HL-60 (cell line): ENCODE data around the gene MYBPHL.

Experiments
- DNase-seq, 2 experiments: peaks; one replicate each; pipeline ENCODE4 v3.0.0-alpha.2; 2010 to 2020; ENCODE audit warnings: low read depth in 1 of 2, low spot score in 1 of 2
- H3K27ac ChIP-seq: fragments of 250-450 bp; sonication (Bioruptor Pico); replicated peaks from 2 replicates; pipeline ENCODE4 v1.5.1; 2020; ENCODE audit warnings: mild to moderate bottlenecking, moderate library complexity
- H3K27me3 ChIP-seq: fragments of 250-450 bp; sonication (Bioruptor Pico); 2 replicates; pipeline ENCODE4 v1.5.1; 2021; ENCODE audit warnings: mild to moderate bottlenecking, moderate library complexity; ENCODE audit not compliant: insufficient read depth, poor library complexity, severe bottlenecking
- H3K4me3 ChIP-seq: replicated peaks from 2 replicates; pipeline ENCODE4 v1.5.1; 2011; ENCODE audit warnings: mild to moderate bottlenecking, control low read depth, low read length; ENCODE audit not compliant: insufficient read depth
- GABPA ChIP-seq: IDR thresholded peaks from 2 replicates; pipeline ENCODE4 v1.6.1; 2012; ENCODE audit warnings: low read depth
- POLR2AphosphoS5 ChIP-seq: IDR thresholded peaks from 2 replicates; pipeline ENCODE4 v1.6.1; 2012; ENCODE audit warnings: low read depth
- SPI1 ChIP-seq: IDR thresholded peaks from 2 replicates; pipeline ENCODE4 v1.6.1; 2012; ENCODE audit warnings: low read depth, mild to moderate bottlenecking, borderline replicate concordance
- TF ChIP-seq, protein P1 (sequence below): IDR thresholded peaks from 2 replicates; pipeline ENCODE4 v1.6.1; 2012; ENCODE audit warnings: low read depth; ENCODE audit not compliant: insufficient replicate concordance
- TF ChIP-seq, protein P2 (sequence below): IDR thresholded peaks from one replicate; pipeline ENCODE4 v1.5.1; 2011; ENCODE audit warnings: low read length, control low read depth, inconsistent platforms; ENCODE audit not compliant: insufficient read depth

Gene MYBPHL

DNA sequence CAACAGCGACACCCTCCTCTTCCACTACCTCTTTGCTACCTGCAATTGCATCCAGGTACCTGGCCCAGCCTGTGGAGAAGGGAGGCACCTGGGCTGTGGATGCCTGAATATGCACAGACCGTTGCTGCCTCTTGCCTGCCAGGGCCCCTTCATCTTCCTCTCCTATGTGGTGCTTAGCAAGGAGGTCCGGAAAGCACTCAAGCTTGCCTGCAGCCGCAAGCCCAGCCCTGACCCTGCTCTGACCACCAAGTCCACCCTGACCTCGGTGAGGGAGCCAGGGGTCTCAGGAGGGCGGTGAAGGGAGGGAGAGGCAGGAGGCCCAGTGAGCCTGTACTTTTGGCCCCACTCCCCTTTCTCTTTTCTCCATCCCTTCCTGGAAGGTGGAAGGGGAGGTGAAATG, 35.4 kb downstream of the MYBPHL start:
- TF ChIP-seq, protein P1, sequence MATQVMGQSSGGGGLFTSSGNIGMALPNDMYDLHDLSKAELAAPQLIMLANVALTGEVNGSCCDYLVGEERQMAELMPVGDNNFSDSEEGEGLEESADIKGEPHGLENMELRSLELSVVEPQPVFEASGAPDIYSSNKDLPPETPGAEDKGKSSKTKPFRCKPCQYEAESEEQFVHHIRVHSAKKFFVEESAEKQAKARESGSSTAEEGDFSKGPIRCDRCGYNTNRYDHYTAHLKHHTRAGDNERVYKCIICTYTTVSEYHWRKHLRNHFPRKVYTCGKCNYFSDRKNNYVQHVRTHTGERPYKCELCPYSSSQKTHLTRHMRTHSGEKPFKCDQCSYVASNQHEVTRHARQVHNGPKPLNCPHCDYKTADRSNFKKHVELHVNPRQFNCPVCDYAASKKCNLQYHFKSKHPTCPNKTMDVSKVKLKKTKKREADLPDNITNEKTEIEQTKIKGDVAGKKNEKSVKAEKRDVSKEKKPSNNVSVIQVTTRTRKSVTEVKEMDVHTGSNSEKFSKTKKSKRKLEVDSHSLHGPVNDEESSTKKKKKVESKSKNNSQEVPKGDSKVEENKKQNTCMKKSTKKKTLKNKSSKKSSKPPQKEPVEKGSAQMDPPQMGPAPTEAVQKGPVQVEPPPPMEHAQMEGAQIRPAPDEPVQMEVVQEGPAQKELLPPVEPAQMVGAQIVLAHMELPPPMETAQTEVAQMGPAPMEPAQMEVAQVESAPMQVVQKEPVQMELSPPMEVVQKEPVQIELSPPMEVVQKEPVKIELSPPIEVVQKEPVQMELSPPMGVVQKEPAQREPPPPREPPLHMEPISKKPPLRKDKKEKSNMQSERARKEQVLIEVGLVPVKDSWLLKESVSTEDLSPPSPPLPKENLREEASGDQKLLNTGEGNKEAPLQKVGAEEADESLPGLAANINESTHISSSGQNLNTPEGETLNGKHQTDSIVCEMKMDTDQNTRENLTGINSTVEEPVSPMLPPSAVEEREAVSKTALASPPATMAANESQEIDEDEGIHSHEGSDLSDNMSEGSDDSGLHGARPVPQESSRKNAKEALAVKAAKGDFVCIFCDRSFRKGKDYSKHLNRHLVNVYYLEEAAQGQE, result no peak
- no peak for DNase-seq
- Histone ChIP-seq H3K27me3 (no peaks in the 10 kb centered on the region), H3K4me3 (no peak overlapping the region), H3K27ac (no peak overlapping the region)

DNA sequence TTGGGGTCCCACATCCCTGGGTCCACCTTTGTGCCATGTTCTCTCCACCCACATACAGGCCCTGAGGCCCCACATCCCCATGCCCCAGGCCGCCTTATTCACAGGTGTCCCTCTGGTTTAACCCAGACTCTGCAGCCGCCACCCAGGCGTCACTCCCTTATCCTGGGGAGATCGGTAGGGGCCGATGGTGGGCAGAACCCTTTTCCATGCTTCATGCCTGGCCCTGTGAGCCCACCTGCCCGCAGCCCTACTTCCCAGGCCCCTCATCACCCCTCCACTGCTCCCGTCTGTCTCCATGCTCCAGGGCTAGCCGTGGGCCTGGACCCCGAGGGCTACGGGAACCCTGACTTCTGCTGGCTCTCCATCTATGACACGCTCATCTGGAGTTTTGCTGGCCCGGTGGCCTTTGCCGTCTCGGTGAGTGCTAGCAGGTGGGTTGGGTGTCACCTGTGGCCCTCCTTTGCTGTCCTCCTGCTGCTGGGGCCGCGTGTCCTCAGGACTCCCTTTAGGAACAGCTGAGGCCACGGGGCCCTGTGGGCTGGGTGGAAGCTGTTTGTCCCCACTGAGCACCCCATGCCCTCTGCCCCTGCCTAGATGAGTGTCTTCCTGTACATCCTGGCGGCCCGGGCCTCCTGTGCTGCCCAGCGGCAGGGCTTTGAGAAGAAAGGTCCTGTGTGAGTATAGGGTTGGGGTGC, 36.0 kb downstream of the MYBPHL start:
- TF ChIP-seq, protein P2, sequence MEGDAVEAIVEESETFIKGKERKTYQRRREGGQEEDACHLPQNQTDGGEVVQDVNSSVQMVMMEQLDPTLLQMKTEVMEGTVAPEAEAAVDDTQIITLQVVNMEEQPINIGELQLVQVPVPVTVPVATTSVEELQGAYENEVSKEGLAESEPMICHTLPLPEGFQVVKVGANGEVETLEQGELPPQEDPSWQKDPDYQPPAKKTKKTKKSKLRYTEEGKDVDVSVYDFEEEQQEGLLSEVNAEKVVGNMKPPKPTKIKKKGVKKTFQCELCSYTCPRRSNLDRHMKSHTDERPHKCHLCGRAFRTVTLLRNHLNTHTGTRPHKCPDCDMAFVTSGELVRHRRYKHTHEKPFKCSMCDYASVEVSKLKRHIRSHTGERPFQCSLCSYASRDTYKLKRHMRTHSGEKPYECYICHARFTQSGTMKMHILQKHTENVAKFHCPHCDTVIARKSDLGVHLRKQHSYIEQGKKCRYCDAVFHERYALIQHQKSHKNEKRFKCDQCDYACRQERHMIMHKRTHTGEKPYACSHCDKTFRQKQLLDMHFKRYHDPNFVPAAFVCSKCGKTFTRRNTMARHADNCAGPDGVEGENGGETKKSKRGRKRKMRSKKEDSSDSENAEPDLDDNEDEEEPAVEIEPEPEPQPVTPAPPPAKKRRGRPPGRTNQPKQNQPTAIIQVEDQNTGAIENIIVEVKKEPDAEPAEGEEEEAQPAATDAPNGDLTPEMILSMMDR, result no peak
- TF ChIP-seq GABPA, result no peak
- TF ChIP-seq POLR2AphosphoS5, result no peak
- TF ChIP-seq, protein P1, result no peak
- TF ChIP-seq SPI1, result no peak
- Histone ChIP-seq H3K27ac (no peak overlapping the region), H3K27me3 (no peaks in the 10 kb centered on the region), H3K4me3 (no peak overlapping the region)
- DNase-seq, result no peak

DNA sequence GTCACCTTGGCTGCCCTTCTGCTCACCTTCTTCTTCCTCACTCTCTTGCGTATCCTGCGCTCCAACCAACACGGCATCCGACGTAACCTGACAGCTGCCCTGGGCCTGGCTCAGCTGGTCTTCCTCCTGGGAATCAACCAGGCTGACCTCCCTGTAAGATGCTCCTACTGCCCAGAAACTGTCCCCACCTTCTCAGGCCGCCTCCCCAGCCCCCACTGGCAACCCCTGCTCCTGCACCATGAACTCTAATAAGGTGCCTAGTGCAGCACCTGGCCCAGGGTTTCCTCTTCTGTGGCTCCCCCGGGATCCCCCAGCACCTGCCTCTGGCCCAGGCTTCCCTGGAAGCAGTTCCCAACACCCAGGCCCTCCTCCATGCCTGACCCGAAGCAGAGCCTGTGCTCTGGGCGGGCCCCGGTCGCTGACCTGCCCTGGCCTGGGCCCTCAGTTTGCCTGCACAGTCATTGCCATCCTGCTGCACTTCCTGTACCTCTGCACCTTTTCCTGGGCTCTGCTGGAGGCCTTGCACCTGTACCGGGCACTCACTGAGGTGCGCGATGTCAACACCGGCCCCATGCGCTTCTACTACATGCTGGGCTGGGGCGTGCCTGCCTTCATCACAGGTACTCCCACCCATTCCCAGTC, 36.7 kb downstream of the MYBPHL start:
- no peak for DNase-seq
- no peaks in the 10 kb centered on the region for H3K27me3 ChIP-seq
- no peak overlapping the region for H3K27ac ChIP-seq
- TF ChIP-seq POLR2AphosphoS5 (no peak), GABPA (no peak), SPI1 (no peak)
- TF ChIP-seq, protein P1, result no peak
- TF ChIP-seq, protein P2, result no peak
- H3K4me3 ChIP-seq, result no peak overlapping the region
